GM23338 (cell line): ENCODE data around the gene MACROD1. TPM values are rescaled to one million over a fixed set of nuclear protein-coding genes. Genes with fewer than 3 reads are reported as not detected.

Experiments used
- ATAC-seq: fragments of 200-7000 bp; cut with Tn5 transposase; 3 replicates; pipeline ENCODE4 v1.9.1; 2020
- DNase-seq: peaks from one replicate; pipeline ENCODE4 v3.0.0-alpha.2; 2015; ENCODE audit warnings: low spot score
- H2AFZ ChIP-seq: fragments of 200-600 bp; sonication (generic); 2 replicates; pipeline ENCODE4 v1.8.0; 2016; ENCODE audit warnings: antibody characterized with exemption, mild to moderate bottlenecking, moderate library complexity
- H3F3A ChIP-seq: fragments of 200-600 bp; sonication (generic); replicated peaks from 2 replicates; pipeline ENCODE4 v1.8.0; 2017; ENCODE audit warnings: antibody characterized with exemption, mixed run types, low read depth
- H3K27ac ChIP-seq: fragments of 200-600 bp; sonication (generic); 2 replicates; pipeline ENCODE4 v1.6.1; 2016; ENCODE audit warnings: low read depth
- H3K27me3 ChIP-seq: fragments of 200-600 bp; sonication (generic); 2 replicates; pipeline ENCODE4 v1.8.0; 2016; ENCODE audit warnings: mild to moderate bottlenecking, mixed run types, moderate library complexity; ENCODE audit not compliant: insufficient read depth
- H3K36me3 ChIP-seq: fragments of 200-600 bp; sonication (generic); 2 replicates; pipeline ENCODE4 v1.8.0; 2016; ENCODE audit warnings: mild to moderate bottlenecking; ENCODE audit not compliant: insufficient read depth
- H3K4me1 ChIP-seq: fragments of 200-600 bp; sonication (generic); 2 replicates; pipeline ENCODE4 v1.8.0; 2016; ENCODE audit warnings: mild to moderate bottlenecking, moderate library complexity; ENCODE audit not compliant: insufficient read depth
- H3K4me2 ChIP-seq: fragments of 200-600 bp; sonication (generic); 2 replicates; pipeline ENCODE4 v1.7.1; 2017; ENCODE audit warnings: mixed run types
- H3K4me3 ChIP-seq: fragments of 200-600 bp; sonication (generic); 2 replicates; pipeline ENCODE4 v1.6.1; 2016; ENCODE audit warnings: mixed run types
- H3K79me2 ChIP-seq: fragments of 200-600 bp; sonication (generic); replicated peaks from 2 replicates; pipeline ENCODE4 v1.8.0; 2017; ENCODE audit warnings: mild to moderate bottlenecking; ENCODE audit not compliant: insufficient read depth
- H3K9me2 ChIP-seq: fragments of 200-600 bp; sonication (generic); 2 replicates; pipeline ENCODE4 v1.8.0; 2017; ENCODE audit not compliant: insufficient read depth
- H4K20me1 ChIP-seq: fragments of 200-600 bp; sonication (generic); replicated peaks from 2 replicates; pipeline ENCODE4 v1.8.0; 2017; ENCODE audit warnings: mild to moderate bottlenecking; ENCODE audit not compliant: insufficient read depth
- H3K27ac Mint-ChIP-seq: 2 replicates; pipeline ENCODE4 v1.8.0; 2020; ENCODE audit warnings: inconsistent platforms, mild to moderate bottlenecking, moderate library complexity, mixed read lengths
- H3K27me3 Mint-ChIP-seq: 3 replicates; pipeline ENCODE4 v1.8.0; 2022; ENCODE audit warnings: low read depth, mild to moderate bottlenecking, moderate library complexity, mixed read lengths, inconsistent platforms; ENCODE audit not compliant: insufficient read depth, poor library complexity
- H3K36me3 Mint-ChIP-seq: 3 replicates; pipeline ENCODE4 v1.8.0; 2021; ENCODE audit warnings: low read depth, mild to moderate bottlenecking, inconsistent platforms, moderate library complexity, mixed read lengths
- H3K4me1 Mint-ChIP-seq: 3 replicates; pipeline ENCODE4 v1.8.0; 2020; ENCODE audit warnings: mild to moderate bottlenecking, inconsistent platforms, mixed read lengths
- H3K4me3 Mint-ChIP-seq: 3 replicates; pipeline ENCODE4 v1.8.0; 2021; ENCODE audit warnings: moderate library complexity, mild to moderate bottlenecking, inconsistent platforms, mixed read lengths
- H3K9me3 Mint-ChIP-seq: 3 replicates; pipeline ENCODE4 v1.8.0; 2020; ENCODE audit warnings: moderate library complexity, mild to moderate bottlenecking, inconsistent platforms, mixed read lengths
- CREB1 ChIP-seq: fragments of 250-450 bp; sonication (Bioruptor Pico); IDR thresholded peaks from 2 replicates; pipeline ENCODE4 v1.5.0; 2020; ENCODE audit warnings: low read depth, mild to moderate bottlenecking, moderate library complexity
- EZH2 ChIP-seq: fragments of 200-600 bp; sonication (generic); IDR thresholded peaks from one replicate; pipeline ENCODE4 v1.8.0; 2017; ENCODE audit warnings: antibody characterized with exemption, mild to moderate bottlenecking, low read depth; ENCODE audit not compliant: unreplicated experiment
- EZH2phosphoT487 ChIP-seq: fragments of 200-600 bp; sonication (generic); IDR thresholded peaks from one replicate; pipeline ENCODE4 v1.8.1; 2018; ENCODE audit warnings: antibody characterized with exemption; ENCODE audit not compliant: unreplicated experiment
- JUNB ChIP-seq: IDR thresholded peaks from one replicate; pipeline ENCODE4 v1.6.1; 2016; ENCODE audit warnings: antibody characterized with exemption; ENCODE audit not compliant: unreplicated experiment
- NANOG ChIP-seq: IDR thresholded peaks from 2 replicates; pipeline ENCODE4 v1.6.1; 2016; ENCODE audit warnings: antibody characterized with exemption, borderline replicate concordance
- POLR2AphosphoS5 ChIP-seq: IDR thresholded peaks from 2 replicates; pipeline ENCODE4 v1.6.1; 2016; ENCODE audit warnings: antibody characterized with exemption, low read depth
- STAT1 ChIP-seq: IDR thresholded peaks from one replicate; pipeline ENCODE4 v1.6.1; 2016; ENCODE audit warnings: antibody characterized with exemption; ENCODE audit not compliant: unreplicated experiment
- ZNF114 ChIP-seq: fragments of 250-450 bp; sonication (Bioruptor Pico); IDR thresholded peaks from 2 replicates; pipeline ENCODE4 v1.5.0; 2020; ENCODE audit warnings: mild to moderate bottlenecking, moderate library complexity
- ZNF331 ChIP-seq: fragments of 250-450 bp; sonication (Bioruptor Pico); IDR thresholded peaks from 2 replicates; pipeline ENCODE4 v1.5.0; 2020; ENCODE audit warnings: low read depth, mild to moderate bottlenecking, moderate library complexity
- polyA plus RNA-seq: library from polyadenylated mRNA; unstranded; fragments of >200 nt; fragmentation: Nextera tagmentation; extraction: Ambion mirVana; gene quantifications from 2 replicates; pipeline ENCODE4 v1.2.1, GENCODE V29; 2016
- total RNA-seq: library from RNA; depleted of rRNA; stranded (reverse); fragments of >200 nt; shearing (Covaris generic); gene quantifications from 2 replicates; pipeline ENCODE4 v1.2.3, GENCODE V29; 2014
- TF ChIP-seq, protein P1 (sequence below): fragments of 250-450 bp; sonication (Bioruptor Pico); IDR thresholded peaks from 2 replicates; pipeline ENCODE4 v1.5.0; 2020; ENCODE audit warnings: mild to moderate bottlenecking, moderate library complexity
- TF ChIP-seq, protein P2 (sequence below): IDR thresholded peaks from one replicate; pipeline ENCODE4 v1.6.1; 2018; ENCODE audit warnings: antibody characterized with exemption; ENCODE audit not compliant: unreplicated experiment
- TF ChIP-seq, protein P3 (sequence below), 2 experiments: fragments of 200-600 bp in 1 of 2; sonication (generic) in 1 of 2; conservative IDR thresholded peaks; 2 replicates each; pipeline versions ENCODE4 v1.5.1 to v1.6.1; 2016 to 2017; ENCODE audit warnings: antibody characterized with exemption in 2 of 2, low read depth in 2 of 2, mild to moderate bottlenecking in 2 of 2, moderate library complexity in 1 of 2
- TF ChIP-seq, protein P4 (sequence below): IDR thresholded peaks from 2 replicates; pipeline ENCODE4 v1.6.1; 2016; ENCODE audit warnings: antibody characterized with exemption

Gene MACROD1
- total and polyA plus RNA-seq, 2 experiments from 2014 or later = 33.0 to 51.6 TPM

DNA sequence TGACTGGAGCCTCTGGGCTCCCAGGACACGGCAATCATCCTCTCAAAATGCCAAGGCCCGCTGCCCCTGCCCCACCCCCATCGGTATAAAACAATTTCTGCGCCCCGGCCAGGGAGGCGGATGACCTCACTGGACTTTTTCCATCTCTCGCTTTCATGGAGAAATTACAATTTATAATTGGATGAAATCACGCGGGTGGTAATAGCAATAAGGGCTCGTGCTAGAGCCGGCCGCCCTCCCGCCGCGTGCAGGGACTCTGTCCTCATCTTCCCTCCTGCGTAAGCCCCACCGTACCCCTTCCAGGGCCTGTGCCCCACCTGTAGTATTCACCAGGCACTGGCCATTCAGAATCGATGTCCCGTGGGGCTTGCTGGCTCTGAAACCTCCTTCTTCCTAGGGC is 64.5 kb downstream of the MACROD1 start:
- 0 out of 2 replicates have a peak, but pooled peaks cover 3% of the 10 kb centered on the region for H3K4me1 ChIP-seq
- H3K27ac Mint-ChIP-seq = no peak overlapping the region
- H3K36me3 ChIP-seq = no peaks in the 10 kb centered on the region
- H3K4me3 Mint-ChIP-seq = no peak overlapping the region
- peaks cover 4% of the 10 kb centered on the region; the same call in 1 of the 2 replicates for H3K9me2 ChIP-seq
- H2AFZ ChIP-seq = no peak overlapping the region
- no peaks in the 10 kb centered on the region; the same call in 1 of the 2 replicates for H4K20me1 ChIP-seq
- no peak for ATAC-seq
- 0 out of 2 replicates have a peak, but pooled peaks cover 4% of the 10 kb centered on the region for H3F3A ChIP-seq
- H3K27me3 ChIP-seq = peaks cover 31% of the 10 kb centered on the region
- H3K4me1 Mint-ChIP-seq = peaks cover 5% of the 10 kb centered on the region; the same call in 2 of the 3 replicates
- DNase-seq = no peak
- H3K4me3 ChIP-seq = no peak overlapping the region
- no peaks in the 10 kb centered on the region for H3K79me2 ChIP-seq
- no peak overlapping the region for H3K27ac ChIP-seq
- TF ChIP-seq POLR2AphosphoS5 (no peak), CREB1 (CRISPR knock-in tag) (no peak), STAT1 (no peak), ZNF331 (CRISPR knock-in tag) (no peak), NANOG (no peak), JUNB (no peak), EZH2phosphoT487 (no peak), EZH2 (no peak), ZNF114 (CRISPR knock-in tag) (no peak)
- TF ChIP-seq, protein P1, sequence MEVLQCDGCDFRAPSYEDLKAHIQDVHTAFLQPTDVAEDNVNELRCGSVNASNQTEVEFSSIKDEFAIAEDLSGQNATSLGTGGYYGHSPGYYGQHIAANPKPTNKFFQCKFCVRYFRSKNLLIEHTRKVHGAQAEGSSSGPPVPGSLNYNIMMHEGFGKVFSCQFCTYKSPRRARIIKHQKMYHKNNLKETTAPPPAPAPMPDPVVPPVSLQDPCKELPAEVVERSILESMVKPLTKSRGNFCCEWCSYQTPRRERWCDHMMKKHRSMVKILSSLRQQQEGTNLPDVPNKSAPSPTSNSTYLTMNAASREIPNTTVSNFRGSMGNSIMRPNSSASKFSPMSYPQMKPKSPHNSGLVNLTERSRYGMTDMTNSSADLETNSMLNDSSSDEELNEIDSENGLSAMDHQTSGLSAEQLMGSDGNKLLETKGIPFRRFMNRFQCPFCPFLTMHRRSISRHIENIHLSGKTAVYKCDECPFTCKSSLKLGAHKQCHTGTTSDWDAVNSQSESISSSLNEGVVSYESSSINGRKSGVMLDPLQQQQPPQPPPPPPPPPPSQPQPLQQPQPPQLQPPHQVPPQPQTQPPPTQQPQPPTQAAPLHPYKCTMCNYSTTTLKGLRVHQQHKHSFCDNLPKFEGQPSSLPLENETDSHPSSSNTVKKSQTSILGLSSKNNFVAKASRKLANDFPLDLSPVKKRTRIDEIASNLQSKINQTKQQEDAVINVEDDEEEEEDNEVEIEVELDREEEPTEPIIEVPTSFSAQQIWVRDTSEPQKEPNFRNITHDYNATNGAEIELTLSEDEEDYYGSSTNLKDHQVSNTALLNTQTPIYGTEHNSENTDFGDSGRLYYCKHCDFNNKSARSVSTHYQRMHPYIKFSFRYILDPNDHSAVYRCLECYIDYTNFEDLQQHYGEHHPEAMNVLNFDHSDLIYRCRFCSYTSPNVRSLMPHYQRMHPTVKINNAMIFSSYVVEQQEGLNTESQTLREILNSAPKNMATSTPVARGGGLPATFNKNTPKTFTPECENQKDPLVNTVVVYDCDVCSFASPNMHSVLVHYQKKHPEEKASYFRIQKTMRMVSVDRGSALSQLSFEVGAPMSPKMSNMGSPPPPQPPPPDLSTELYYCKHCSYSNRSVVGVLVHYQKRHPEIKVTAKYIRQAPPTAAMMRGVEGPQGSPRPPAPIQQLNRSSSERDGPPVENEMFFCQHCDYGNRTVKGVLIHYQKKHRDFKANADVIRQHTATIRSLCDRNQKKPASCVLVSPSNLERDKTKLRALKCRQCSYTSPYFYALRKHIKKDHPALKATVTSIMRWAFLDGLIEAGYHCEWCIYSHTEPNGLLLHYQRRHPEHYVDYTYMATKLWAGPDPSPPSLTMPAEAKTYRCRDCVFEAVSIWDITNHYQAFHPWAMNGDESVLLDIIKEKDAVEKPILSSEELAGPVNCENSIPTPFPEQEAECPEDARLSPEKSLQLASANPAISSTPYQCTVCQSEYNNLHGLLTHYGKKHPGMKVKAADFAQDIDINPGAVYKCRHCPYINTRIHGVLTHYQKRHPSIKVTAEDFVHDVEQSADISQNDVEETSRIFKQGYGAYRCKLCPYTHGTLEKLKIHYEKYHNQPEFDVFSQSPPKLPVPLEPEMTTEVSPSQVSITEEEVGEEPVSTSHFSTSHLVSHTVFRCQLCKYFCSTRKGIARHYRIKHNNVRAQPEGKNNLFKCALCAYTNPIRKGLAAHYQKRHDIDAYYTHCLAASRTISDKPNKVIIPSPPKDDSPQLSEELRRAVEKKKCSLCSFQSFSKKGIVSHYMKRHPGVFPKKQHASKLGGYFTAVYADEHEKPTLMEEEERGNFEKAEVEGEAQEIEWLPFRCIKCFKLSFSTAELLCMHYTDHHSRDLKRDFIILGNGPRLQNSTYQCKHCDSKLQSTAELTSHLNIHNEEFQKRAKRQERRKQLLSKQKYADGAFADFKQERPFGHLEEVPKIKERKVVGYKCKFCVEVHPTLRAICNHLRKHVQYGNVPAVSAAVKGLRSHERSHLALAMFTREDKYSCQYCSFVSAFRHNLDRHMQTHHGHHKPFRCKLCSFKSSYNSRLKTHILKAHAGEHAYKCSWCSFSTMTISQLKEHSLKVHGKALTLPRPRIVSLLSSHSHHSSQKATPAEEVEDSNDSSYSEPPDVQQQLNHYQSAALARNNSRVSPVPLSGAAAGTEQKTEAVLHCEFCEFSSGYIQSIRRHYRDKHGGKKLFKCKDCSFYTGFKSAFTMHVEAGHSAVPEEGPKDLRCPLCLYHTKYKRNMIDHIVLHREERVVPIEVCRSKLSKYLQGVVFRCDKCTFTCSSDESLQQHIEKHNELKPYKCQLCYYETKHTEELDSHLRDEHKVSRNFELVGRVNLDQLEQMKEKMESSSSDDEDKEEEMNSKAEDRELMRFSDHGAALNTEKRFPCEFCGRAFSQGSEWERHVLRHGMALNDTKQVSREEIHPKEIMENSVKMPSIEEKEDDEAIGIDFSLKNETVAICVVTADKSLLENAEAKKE (CRISPR knock-in tag) = no peak
- TF ChIP-seq, protein P2, sequence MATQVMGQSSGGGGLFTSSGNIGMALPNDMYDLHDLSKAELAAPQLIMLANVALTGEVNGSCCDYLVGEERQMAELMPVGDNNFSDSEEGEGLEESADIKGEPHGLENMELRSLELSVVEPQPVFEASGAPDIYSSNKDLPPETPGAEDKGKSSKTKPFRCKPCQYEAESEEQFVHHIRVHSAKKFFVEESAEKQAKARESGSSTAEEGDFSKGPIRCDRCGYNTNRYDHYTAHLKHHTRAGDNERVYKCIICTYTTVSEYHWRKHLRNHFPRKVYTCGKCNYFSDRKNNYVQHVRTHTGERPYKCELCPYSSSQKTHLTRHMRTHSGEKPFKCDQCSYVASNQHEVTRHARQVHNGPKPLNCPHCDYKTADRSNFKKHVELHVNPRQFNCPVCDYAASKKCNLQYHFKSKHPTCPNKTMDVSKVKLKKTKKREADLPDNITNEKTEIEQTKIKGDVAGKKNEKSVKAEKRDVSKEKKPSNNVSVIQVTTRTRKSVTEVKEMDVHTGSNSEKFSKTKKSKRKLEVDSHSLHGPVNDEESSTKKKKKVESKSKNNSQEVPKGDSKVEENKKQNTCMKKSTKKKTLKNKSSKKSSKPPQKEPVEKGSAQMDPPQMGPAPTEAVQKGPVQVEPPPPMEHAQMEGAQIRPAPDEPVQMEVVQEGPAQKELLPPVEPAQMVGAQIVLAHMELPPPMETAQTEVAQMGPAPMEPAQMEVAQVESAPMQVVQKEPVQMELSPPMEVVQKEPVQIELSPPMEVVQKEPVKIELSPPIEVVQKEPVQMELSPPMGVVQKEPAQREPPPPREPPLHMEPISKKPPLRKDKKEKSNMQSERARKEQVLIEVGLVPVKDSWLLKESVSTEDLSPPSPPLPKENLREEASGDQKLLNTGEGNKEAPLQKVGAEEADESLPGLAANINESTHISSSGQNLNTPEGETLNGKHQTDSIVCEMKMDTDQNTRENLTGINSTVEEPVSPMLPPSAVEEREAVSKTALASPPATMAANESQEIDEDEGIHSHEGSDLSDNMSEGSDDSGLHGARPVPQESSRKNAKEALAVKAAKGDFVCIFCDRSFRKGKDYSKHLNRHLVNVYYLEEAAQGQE = no peak
- TF ChIP-seq, protein P3, sequence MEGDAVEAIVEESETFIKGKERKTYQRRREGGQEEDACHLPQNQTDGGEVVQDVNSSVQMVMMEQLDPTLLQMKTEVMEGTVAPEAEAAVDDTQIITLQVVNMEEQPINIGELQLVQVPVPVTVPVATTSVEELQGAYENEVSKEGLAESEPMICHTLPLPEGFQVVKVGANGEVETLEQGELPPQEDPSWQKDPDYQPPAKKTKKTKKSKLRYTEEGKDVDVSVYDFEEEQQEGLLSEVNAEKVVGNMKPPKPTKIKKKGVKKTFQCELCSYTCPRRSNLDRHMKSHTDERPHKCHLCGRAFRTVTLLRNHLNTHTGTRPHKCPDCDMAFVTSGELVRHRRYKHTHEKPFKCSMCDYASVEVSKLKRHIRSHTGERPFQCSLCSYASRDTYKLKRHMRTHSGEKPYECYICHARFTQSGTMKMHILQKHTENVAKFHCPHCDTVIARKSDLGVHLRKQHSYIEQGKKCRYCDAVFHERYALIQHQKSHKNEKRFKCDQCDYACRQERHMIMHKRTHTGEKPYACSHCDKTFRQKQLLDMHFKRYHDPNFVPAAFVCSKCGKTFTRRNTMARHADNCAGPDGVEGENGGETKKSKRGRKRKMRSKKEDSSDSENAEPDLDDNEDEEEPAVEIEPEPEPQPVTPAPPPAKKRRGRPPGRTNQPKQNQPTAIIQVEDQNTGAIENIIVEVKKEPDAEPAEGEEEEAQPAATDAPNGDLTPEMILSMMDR (conservative IDR thresholded peaks at IDR 0.05; ENCODE audit: low read depth in 2 of 2) = no peak
- TF ChIP-seq, protein P4, sequence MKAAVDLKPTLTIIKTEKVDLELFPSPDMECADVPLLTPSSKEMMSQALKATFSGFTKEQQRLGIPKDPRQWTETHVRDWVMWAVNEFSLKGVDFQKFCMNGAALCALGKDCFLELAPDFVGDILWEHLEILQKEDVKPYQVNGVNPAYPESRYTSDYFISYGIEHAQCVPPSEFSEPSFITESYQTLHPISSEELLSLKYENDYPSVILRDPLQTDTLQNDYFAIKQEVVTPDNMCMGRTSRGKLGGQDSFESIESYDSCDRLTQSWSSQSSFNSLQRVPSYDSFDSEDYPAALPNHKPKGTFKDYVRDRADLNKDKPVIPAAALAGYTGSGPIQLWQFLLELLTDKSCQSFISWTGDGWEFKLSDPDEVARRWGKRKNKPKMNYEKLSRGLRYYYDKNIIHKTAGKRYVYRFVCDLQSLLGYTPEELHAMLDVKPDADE = no peak
- no peak overlapping the region for H3K4me2 ChIP-seq
- H3K36me3 Mint-ChIP-seq = no peaks in the 10 kb centered on the region; the same call in 2 of the 3 replicates
- H3K9me3 Mint-ChIP-seq = no peaks in the 10 kb centered on the region; the same call in 2 of the 3 replicates
- H3K27me3 Mint-ChIP-seq = peaks cover 44% of the 10 kb centered on the region
